GM19467 (cell line): Measurements from ENCODE around the gene SLC29A1.

Experiments
- ATAC-seq: cut with Tn5 transposase; IDR thresholded peaks from one replicate; pipeline ENCODE4 v1.9.1; 2021; ENCODE audit warnings: mild to moderate bottlenecking, moderate library complexity; ENCODE audit not compliant: unreplicated experiment

The SLC29A1 gene

DNA sequence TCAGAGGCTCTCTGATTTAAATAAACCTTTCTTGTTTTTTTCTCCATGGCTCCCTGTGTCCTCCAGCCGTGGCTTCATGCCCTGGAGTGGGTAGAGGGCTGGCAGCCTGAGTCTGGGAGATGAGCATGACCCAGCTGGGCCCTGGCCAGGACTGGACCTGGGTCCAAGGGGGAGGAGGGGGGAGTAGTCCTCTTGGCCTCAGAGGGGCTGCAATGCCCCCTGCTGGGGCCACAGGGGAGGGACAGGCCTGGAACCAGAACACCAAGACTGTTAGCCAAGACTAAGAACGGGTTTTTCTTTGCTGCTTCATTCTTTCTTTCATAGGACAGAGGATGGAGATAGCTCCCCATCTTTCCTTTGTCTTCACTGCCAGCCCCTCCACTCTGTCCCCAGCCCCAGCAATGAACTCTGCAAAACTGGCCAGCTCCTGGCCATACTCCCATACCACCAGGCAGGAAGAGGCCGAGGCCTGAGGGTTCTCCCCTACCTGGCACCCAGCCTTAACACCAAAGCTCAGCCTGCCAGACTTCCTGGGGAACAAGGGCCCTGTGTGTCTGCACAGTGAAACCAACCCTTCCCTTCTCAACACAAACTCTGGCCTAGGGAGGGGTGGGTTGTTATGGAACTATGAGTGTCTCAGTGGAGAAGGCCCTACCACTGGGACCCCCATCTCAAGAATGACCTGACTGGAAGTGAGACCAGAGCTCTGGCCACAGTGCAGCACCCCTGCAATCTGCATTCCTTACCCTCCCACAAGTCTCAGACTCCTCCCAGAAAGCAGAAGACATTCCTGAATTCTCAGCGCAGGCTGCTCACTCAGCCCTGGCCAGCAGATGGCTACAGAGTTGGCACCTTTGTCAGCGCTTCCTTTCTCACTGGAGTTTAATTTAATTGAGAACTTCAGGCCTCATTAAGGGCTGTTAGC is 11.0 kb downstream of the SLC29A1 start:
- ATAC-seq = no peak

DNA sequence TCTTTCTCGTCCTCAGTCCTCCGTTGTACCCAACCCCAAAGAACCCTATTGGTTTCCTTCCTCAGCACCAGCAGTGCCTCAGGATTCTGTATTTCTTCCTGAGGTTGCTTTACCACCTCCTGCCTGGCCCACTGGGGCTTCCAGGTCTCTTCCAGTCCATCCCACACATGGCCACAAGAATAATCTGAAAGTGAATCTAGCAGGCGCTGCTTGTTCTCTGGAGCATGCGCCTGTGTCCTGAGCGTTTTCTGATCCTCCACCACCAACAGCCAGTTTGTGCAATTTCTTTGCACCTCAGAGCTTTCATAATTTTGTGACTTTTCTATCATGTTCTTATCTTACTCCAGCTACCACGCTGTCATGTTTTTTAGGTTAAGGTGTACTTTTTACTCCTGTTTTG is 11.9 kb downstream of the SLC29A1 start:
- ATAC-seq = no peak

DNA sequence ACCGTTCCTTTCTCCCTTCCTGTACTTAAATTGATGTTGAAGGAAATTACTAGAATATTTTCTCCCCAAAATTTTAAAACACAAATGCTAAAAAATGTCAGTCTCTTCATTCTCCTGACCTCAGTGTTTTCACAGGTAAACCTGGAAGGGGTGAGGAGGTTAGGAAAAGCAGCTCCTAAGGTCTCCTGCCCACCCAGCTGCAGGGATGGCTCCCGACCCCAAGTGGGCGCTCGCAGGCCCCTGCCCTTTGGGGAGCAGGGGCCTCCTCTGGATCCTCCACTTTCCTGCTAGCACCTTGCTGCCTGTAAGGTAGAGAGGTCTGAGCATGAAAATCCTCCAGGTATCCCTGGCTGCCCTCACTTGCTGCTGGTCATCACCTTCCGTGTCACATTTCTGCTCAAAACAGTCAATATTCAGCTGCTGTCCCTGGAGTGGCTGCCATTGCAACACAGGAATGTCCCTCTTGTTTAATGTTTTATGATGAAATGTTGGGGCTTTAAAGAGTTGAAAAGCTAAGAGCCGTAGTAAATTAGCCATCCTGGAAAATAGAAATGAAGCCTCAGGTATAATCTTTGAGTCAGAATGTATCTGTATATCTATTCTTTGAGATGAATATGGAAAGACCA is 12.6 kb downstream of the SLC29A1 start:
- ATAC-seq = no peak

DNA sequence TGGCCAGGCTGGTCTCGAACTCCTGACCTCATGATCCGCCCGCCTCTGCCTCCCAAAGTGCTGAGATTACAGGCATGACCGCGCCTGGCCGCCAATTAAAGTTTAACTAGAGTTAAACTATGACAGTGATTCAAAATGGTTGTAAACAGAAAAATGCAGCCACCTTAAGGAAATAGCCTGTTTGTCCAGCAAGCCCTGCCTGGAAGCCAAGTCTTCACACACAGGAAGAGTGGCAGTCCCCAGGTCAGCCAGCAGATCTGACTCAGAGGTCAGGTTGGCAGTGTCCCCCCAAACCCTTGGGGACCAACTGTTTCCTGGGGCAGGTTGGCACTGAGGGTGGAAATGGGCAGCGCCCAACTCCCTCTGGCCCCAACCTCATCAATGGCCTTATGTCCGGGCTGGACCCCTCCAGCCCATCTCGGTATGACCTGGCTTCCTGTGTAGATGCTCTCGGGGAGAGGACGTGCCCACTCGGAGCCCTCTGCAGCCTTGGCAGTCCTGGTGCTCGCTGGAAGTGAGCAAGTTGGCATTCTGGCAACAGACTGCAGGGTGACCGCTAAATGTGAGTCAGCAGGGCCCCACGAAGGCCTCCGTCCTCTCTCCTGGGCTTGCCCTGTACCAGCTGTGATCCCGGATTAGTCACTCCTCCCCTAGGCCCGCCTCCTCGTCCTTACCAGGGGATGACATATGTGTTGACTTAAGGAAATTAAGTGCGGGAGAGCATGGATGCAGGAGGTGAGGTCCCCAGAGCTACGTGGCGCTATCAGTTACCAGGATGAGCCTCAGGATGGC is 13.8 kb downstream of the SLC29A1 start:
- peak; percentile 54 for ATAC-seq

DNA sequence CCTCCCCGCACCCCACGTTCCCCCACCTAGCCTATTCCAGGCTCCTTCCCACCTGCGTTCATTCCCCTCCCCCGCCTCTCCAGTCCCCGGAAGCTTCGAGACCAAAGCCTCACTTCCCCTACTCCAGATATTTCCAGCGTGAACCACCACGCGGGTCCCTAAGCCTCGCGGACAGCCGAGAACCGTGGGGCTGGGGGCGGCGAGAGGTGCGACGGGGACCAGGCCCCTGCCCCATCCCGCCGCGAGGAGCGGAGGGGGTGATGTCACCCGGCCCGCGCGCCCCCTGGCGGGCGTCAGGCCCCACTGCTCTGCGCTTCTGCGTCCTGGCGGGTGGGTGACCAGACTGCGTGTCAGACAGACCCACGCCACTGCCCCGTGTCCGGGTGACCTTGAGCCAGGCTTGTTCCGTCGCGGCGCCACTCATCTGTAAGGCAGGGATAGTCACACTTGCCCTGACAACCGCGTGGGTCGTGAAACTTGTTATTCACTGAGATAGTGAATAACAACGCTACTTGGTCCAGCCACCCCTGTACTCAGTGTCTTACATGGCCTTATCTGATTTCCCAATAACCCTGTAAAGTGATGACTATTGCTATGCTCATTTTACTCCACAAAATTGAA is 14.5 kb downstream of the SLC29A1 start:
- ATAC-seq = peak; percentile 68

DNA sequence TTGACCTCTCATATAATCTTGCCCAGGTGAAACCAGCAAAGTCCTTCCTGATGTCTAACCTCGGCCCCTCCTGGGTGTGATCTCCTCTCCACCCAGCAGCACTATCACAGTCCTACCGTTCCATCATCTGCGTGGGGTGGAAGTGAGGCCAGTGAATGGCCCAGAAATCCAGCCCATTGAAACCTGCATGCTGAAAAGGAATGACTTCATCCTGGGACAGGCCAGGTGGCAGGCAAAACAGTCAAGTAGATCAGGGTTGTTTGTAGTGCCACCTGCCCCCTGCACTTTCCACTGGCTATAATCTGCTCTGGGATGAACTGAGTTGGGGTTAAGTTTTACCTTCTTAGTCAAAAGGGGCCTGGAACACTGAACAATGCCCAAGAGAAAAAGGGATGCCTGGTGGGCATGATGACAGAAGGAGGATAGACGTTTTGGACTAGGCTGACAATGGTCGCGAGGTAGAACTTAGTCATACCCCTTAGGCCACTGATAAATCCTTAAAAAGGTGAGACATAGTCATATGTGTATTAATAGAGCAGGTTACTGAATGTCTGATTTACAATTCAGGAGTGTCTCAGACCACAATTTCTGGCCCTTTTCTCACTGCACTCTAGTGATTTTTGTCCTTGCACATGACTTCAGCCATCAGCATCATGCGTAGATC is 15.4 kb downstream of the SLC29A1 start:
- ATAC-seq = no peak

DNA sequence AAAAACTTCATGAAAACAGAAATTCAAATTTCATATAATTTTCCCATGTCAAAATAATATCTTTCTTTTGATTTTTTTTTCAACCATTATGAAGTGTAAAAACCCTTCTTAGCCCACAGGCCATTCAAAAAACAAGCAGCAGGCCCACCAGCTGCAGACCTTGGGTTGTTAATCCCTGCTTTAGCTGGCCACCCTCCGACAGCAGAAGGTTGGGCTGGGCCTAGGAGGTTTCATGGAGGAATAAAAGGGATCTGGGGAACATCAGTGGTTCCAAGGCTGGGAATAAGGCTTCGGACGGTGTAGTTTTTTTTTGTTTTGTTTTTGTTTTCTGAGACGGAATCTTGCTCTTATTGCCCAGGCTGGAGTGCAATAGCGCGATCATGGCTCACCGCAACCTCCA is 19.9 kb downstream of the SLC29A1 start:
- ATAC-seq = no peak

DNA sequence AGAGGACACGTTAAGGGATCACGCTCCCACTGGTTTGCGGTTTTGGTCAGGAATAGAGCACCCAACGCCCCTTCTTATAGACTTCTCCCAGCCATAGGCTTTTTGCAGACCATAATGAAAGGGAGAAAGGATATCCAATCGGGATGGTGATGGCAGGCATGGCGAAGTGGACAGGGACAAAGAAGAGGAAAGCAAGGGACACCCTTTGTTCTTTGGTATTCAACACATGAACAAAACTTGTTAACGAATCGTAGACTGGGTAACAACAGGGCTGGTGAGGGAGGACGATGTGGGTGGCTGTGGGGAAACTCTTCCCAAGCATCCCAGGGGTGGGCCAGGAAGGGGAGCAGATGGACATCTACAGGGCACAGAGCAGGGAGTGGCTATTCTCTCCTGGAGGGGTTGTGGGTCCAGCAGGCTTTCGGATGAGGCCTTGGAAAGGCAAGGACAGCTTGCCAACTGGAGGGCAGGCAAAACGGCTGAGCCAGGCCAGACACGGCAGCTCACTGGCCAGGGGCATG is 22.1 kb downstream of the SLC29A1 start:
- ATAC-seq = no peak

DNA sequence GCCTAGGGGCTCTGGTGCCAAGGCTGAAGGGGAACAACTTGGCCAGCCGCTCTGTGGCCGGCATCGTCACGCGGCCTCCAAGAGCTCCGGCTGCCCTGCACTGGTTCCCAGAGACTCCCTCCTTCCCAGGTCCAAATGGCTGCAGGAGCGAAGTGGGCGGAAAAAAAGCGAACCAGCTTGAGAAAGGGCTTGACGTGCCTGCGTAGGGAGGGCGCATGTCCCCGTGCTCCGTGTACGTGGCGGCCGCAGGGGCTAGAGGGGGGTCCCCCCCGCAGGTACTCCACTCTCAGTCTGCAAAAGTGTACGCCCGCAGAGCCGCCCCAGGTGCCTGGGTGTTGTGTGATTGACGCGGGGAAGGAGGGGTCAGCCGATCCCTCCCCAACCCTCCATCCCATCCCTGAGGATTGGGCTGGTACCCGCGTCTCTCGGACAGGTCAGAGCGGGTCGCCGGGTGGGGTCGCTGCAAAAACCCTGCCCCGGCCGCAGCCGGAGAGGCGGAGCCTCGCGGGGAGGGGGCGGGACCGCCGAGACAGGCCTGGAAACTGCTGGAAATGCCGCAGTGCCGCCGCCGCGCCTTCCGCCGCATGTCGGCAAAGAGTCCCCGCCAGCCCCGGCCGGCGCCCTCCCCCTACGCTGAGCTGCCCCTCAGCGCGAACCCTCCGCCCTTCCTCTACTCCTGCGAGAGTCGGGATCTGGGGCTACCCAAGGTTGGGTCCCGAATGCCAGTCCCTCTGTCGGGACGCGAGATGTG is 22.7 kb downstream of the SLC29A1 start:
- peak; percentile 40 for ATAC-seq

DNA sequence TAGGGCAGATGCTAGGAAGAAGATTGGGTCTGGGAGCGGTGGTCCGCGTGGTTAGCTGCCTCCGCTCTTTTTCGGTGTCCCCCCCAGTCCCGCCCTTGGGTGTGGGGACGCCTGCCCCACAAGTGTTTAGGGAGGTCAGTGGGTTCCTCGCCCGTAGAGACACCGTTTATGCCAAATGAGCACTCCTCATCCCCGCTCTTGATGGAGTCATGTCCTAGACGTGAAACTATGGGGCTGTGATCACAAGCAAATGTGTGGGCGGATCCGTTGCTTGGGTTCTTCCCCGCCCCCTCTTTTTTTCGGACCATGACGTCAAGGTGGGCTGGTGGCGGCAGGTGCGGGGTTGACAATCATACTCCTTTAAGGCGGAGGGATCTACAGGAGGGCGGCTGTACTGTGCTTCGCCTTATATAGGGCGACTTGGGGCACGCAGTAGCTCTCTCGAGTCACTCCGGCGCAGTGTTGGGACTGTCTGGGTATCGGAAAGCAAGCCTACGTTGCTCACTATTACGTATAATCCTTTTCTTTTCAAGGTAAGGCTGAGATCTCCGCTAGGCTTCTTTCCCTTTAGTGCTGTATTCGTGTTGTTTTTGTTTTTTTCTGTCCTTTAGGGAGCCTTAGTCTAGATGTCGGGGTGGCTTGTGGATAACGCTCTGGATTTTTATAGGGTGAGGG is 23.4 kb downstream of the SLC29A1 start, which contains the start of gene HSP90AB1:
HSP90AB1 (plus strand) TSS at position 439 of the 675 bp plus-strand sequence. CDS start 1,529 bp downstream, outside the sequence.
- ATAC-seq = peak; percentile 62

DNA sequence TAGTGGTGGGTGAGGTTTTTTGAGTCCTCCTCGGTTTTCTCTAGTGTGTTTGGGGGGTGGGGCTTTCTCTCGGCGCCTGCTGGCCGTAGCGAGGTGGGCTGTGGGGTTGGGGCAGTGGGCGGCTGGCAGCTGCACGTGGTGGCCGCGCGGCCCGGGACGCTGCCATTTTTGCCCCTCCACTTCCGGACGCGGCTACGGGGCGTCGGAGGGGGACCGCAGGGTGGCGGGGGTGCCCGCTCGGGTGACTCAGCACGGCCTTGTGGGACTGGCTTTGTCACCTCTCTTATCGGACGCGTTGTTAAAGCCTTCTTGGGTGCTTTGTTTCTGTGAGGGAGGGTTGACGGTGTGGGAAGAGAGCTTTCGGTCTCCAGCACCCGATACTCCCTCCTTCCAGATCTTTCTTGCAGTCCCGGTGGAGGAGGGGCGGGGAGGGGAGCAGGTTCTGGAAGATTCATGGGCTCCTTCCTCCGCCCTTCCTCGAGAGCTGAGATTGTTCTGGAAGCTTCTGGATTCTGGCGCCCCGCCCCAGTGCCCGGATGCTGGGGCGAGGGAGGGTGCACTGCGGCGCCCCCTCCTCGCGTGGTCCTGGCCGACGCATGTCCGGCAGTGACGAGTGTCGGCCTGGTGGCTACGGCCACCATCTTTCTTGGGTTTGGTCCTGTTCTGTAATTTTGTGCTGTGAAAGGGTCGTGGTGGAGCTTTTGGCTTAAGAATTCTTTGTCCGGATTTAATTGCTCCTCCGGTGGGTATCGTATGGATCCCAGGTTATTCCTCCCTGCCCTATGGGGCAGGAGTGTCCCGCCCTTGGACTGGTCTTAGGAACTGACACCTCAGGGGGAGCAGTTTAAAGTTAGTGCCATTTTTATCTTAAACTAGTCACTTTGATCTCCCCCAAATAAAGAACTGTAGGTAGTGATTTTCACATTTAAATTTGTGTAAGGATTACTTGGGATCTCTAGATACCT is 24.2 kb downstream of the SLC29A1 start:
- ATAC-seq = peak; percentile 22

DNA sequence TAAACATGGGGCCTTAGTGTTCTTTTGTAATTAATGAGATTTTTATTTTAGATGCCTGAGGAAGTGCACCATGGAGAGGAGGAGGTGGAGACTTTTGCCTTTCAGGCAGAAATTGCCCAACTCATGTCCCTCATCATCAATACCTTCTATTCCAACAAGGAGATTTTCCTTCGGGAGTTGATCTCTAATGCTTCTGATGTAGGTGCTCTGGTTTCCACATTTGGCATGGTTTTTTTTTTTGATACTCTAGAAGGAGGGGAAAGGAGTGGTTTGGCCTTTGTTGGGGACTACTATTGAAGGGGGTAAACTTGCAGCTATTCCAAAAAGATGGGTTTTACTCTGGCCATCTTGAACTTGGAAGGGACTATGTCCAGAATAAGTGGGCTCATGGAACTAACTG is 25.2 kb downstream of the SLC29A1 start:
- no peak for ATAC-seq

DNA sequence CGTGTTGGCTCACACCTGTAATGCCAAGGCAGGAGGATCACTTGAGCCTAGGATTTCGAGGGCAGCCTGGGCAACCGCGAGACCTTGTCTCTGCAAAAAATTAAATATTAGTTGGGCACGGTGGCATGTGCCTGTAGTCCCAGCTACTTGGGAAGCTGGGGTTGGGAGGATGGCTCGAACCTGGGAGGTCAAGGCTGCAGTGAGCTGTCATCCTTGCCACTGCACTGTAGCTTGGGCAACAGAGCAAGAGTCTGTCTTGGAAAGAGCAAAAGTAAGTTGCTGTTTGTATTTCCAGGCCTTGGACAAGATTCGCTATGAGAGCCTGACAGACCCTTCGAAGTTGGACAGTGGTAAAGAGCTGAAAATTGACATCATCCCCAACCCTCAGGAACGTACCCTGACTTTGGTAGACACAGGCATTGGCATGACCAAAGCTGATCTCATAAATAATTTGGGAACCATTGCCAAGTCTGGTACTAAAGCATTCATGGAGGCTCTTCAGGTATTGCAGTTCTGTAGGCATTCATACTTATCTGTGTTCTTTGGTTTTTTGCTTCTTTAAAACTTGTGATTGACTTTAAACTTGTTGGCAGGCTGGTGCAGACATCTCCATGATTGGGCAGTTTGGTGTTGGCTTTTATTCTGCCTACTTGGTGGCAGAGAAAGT is 25.8 kb downstream of the SLC29A1 start:
- no peak for ATAC-seq

DNA sequence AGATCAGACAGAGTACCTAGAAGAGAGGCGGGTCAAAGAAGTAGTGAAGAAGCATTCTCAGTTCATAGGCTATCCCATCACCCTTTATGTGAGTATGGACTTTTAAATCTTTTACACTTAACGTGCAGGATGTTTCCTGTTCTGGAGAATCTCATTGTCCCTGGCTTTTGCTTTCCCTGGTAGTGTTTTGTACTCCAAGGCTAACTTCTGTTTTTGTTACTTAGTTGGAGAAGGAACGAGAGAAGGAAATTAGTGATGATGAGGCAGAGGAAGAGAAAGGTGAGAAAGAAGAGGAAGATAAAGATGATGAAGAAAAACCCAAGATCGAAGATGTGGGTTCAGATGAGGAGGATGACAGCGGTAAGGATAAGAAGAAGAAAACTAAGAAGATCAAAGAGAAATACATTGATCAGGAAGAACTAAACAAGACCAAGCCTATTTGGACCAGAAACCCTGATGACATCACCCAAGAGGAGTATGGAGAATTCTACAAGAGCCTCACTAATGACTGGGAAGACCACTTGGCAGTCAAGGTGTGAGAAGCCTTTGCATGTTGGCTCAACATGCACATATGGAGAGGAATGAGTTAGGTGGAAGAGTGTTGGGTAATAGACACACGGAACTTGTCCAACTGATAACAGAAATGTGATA is 26.8 kb downstream of the SLC29A1 start:
- ATAC-seq = no peak

DNA sequence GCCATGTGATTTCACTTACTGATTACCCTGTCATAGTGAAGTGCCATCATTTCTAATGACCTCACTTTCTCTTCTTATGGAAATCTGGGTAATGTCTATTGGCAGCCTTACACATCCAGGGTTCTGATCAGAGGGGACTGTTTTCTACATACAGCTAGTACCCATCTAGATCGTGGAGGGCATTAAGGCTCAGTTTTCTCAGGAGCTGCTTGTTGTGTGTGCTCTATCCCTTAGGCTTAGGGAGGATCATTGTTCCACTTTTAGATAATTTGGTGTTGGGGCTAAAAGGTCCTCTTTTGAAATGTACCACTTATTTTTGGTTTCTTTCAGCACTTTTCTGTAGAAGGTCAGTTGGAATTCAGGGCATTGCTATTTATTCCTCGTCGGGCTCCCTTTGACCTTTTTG is 27.3 kb downstream of the SLC29A1 start:
- ATAC-seq = no peak
